NCI-H748 treated with DMSO at 0.1 percent for 48 hours (cell line): ENCODE measurements around the gene ST7.

Experiments used
- DNase-seq: peaks from one replicate; lab custom pipeline; 2025; lab: John Stamatoyannopoulos, UW

ST7 gene

DNA sequence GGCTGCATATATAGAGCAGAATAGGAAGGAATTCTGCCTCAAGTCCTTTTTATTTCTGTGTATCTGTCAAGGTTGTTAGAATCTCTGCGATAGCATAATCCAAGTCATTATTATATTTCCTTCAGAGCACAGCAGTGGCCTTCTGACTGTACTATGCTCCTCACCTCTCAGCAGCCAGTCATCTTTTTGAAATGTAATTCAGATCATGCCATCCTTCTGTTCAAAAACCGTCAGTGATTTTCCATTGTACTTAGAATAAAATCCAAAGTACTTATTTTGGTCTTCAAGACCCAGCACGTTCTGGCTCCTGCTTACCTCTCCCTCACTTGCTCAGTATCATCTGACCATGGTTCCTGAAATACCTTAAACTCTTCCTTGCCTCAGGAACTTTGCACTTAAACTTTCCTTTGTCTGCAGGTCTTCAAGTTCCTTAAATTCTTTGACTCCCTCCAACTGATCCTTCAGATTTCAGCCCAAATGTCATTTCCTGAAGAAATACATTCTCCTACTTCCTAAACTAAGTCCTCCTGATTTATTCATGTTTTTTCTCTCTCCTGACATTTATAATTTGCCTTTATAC lies 112.4 kb downstream of the ST7 start:
- DNase-seq: no peak

DNA sequence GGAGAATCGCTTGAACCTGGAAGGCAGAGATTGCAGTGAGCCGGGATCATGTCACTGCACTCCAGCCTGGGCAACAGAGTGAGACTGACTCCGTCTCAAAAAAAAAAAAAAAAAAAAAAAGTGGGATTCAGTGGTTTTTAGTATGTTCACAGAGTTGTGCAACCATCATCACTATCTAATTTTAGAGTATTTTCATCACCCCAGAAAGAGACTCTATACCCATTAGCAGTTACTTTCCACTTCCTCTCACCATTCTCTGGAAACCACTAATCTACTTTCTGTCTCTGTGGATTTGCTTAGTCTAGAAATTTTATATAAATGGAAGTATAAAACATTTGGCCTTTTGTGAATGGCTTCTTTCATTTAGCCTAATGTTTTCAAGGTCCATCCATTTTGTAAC lies 113.4 kb downstream of the ST7 start:
- DNase-seq: no peak

DNA sequence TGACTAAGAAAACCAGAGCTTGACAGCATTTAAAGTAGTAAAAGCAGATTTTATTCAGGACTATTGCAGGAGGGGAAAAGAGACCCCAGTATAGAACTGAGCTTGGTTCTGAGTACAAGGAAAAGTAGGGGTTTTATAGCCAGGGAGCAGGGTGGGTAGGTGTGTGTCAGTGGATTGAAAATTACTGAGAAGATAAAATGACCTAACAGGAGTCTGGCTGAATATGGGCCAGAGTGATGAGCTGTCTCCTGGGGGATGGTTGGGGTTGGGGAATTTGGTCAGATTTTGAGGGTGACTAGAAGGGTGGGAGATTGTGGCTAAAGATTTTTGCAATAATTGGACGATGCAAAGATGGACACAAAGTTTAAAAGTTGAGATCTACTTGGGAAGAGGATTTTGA lies 114.0 kb downstream of the ST7 start:
- DNase-seq: no peak

DNA sequence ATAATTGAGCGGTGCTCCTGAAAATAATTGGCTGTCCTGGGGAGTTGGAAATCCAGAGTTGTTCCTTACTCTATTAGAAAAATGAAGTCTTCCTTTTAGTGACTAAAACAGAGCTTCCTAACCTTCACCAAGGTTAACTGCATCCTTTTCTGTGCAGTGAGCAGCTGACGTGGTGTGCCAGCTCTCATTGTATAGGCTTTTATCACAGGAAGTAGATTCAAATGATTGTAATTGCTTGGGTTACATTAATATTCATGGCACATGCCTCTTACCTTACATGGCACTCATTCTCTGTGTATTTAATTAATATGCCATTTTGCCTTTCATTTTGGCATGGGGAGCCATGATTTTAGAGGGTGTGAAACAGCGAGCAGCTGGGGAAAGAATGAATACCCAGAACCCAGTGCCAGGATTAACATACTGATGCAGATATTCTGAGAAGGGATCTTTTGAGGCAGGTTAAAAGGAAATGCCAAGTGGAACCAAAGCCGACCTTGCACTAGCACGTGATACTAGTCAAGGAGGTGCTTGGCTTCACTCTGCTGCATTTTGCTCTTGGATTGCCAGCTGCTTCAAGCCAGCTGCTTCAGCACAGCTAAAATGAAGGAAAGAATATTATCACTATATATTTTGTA lies 115.3 kb downstream of the ST7 start:
- no peak for DNase-seq

DNA sequence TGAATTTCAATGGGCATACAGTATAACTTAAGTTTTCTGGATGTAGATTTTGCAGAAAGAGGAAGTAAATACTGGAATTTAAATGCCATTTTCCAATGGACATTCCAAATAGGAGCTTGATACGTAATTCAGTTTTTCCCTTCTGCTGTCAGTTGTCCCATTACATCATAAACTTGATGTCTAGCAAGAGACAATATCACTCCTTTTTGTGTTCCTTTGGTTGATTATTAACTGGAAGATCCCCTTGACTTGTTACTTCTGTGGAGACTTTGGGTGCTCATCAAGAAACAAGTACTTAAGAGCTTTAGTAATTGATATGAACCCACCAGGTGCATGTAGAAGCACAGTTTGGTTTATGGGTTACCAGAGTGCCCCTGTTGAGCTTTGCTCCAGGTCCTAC lies 116.1 kb downstream of the ST7 start:
- no peak for DNase-seq

DNA sequence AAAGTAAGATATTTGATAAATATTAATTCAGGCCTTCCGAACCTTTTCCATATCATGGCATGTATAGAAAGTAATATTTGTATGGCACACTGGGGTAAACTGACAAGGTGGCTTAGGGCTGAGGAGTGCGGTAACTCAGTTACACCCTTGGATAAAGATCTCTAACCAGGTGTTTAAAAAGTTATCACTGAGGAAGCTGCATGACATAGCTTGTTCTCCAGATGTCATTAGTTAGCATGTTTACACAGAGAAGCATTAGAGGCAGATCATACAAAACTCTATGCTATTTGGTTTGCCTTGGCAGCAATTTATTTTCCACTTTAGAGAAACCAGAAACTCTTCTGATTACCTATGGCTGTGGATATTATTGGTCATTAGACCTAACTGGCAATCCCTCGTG lies 118.2 kb downstream of the ST7 start:
- DNase-seq: peak; percentile 23

DNA sequence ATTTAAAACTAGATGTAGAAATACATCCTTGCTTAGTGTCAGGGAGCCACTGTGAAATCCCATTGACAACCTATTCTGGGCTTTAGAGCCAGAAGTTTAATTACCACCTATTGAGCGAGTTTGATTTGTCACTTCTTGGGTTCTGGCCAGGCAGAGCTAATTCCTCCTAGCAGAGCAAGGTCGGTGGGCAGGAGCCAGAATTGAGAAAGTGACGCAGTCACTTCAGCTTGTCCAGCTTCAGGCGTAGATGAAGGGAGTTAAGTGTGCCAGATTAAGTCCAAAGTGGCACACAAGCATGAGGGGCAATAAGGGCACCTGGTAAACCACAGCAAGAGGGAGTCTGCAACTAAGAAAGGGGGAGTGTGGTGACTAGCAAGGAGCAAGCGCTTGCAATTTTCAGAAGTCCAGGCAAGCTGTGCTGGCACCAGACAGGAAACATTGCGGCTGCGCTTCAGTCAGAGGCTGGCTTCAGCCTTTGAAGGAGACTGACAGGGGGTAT lies 119.4 kb downstream of the ST7 start:
- DNase-seq: no peak

DNA sequence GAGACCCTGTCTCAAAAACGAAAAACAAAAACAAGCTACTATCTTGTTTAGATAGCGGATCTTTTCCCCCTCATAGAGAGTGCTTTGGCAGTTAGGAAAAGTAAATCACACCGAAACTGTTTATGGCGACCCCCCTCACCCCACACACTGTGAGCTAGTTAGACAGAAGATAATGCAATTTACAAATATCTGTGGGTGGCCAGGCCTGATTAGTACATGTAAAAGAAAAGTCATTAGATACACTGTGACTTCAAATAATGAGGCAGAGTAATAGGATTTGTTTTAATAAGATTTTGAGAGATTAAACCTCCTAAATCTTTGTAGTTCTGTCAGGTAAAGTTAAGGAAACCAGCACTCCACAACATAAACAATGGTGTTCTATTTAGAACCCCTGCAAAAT lies 121.1 kb downstream of the ST7 start:
- DNase-seq: no peak

DNA sequence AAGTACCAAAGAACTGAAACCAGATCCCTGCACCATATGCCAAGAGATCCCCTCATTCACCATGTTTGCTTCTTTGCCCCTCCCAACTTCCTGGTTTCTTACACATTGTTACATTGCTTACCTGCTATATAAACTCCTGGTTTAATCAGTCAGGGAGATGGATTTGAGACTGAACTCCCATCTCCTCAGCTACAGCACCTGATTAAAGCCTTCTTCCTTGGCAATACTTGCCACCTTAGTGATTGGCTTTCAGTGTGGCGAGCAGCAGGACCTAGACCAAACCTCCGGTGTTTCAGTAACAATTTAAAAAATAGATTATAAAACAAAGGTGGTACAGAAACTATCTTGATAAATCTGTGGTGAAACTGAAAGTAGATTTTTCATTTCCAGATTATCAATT lies 122.6 kb downstream of the ST7 start:
- no peak for DNase-seq

DNA sequence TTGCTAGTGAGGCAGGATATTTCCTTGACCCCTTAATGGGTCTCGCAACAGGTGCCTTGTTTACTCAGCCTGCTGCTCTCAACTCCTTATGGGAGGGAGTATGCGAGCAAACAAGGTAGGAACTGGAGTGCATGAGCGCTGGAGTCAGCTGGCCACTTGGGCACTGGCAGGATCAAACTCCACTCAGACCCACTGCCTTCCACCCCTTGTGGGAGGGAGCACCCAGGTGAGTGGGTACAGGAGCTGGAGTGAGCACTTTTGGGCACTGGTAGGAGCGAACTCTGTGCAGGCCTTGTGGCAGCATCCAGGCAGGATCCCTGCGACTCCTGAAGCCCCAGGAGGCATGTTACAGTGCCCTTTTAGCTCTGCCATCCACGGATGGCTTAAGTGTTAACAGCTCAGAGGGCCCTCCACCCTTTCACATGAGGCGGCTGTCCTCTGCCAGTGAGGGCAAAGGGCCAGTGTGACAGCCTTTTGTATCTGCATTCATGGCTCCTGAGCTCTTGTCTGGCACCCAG lies 123.2 kb downstream of the ST7 start:
- DNase-seq: no peak

DNA sequence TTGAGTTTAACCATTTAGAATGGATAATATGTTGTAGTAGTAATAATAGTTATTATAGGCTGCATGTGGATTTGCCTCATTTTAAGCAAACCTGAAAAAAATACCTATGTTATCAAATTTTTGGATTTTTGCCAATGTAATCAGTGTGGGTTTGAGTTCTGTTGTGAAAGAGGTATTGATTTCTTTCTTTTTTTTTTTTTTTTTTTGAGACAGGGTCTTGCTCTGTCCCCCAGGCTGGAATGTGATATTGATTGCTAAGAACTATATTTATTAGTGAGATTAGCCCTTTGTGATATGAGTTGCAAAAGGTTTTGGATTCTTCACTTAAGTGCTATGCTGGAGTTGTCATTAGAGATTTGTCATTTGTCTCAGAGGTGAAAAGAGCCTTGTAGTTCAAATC lies 124.4 kb downstream of the ST7 start:
- no peak for DNase-seq

DNA sequence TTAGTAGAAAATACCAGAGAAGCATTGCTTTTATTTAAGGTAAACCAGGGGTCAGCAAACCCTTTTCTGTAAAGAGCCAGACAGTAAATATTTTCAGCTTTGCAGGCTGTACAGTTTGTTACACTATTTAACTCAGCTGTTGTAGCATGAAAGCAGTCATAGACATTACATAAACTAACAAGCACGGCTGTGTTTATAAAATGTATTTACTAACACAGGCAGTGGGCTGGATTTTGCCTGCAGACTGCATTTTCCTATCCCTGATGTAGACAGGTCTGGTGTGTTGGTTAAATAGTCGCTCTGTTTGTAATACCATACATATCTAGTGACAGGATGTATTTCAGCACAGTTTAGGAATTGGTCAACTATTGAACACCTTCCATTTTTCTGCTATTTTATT lies 129.3 kb downstream of the ST7 start:
- DNase-seq: no peak

DNA sequence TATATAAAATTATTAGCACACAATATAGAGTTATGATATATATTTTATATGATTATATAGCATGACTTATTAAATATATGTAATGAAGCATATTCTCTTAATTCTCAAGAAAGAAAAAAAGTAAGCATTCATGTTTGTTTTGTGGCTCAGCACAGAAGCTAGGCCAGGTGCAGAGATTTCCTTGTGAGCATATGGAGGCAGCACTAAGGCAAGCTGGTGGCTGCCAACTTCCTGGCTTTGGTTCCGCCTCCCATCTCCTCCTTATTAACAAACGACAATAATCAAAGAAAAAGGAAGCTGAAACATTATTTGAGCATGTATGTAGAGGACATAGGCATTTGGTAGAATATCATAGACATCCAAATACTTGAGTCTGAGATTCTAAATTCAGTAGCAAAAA lies 130.3 kb downstream of the ST7 start:
- no peak for DNase-seq

DNA sequence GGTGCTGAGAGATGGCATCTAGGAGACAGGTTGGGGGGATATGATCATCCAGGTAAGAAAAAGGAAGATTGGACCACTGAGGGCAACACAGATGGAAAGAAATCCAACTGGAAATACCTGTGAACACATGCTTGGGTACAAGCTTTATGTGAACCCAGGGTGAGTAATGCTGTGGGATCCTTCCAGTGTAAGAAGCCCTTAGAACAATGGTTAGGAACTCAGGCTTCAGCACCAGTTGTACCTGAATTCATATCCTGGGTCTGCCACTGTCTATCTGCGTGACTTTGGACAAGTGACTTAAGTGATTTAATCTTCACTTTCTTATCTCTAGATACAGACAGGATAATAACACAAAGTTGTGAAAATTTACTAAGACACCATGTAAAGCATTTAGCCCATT lies 131.0 kb downstream of the ST7 start:
- DNase-seq: no peak

DNA sequence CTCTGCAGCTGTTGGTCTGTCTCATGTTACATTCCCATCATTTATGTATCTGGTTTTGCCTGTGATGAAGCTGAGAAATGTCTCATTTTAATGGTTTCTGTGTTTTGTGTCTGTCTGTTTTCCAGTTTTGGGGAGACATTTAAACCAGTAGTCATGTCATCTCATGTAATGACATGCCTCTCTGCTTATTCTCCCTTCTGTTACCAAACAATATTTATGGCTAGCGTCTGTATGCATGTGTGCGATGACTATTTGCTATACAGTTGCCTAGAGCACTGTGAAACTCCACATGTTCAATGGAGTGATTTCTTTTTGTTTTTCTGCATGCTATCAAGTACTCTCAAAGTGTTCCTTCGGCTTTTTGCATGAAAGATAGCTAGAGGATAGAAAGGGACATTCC lies 132.0 kb downstream of the ST7 start:
- no peak for DNase-seq

DNA sequence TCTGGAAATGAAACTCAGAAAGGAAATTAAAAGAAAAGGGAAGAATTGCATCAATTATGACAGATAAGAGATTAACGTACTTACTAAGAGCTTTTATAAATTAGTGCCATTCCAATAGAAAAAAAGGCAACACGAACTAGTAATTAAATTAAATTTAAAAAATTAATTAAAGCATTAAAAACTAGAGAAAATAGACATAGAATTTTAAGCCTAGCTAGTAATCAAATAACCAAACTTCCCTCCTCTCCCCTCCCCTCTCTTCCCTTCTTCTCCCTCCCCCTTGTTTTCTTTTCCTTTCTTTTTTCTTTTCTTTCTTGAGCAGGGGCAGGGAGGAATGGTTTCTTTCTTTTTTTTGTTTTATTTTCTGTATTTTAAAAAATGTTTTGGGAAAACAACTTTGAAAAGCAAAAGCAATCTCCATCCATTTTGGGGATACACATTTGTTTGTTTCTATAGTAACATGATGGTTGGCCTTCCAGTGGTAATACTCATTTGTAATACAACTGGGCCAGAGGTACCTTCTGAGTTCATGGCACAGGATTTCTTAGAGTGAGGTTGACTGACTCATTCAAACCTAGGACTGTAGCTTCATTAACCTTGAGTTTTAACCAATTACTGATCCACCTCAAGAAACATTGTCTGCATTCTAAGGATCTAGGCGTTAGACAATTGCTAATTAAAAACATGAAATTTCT lies 132.6 kb downstream of the ST7 start:
- DNase-seq: no peak

DNA sequence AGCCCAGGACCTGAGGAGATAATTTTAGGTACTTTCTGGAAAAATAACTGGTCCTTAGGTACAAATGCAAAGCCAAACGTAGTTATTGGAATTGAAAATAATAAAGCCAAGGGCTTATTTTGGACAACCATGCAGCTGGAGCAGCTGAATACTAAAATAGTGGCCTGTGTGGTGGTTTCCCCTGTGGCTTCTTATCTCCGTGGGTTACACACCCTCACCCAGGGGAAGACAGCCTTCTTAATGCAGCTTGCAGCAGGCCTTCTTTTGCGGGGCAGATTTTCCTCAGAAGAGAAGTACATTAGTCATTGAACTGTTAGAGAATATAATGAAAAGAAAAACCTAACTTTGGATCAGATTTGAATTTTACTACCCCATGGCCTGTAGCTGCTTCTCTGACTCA lies 133.5 kb downstream of the ST7 start:
- DNase-seq: no peak

DNA sequence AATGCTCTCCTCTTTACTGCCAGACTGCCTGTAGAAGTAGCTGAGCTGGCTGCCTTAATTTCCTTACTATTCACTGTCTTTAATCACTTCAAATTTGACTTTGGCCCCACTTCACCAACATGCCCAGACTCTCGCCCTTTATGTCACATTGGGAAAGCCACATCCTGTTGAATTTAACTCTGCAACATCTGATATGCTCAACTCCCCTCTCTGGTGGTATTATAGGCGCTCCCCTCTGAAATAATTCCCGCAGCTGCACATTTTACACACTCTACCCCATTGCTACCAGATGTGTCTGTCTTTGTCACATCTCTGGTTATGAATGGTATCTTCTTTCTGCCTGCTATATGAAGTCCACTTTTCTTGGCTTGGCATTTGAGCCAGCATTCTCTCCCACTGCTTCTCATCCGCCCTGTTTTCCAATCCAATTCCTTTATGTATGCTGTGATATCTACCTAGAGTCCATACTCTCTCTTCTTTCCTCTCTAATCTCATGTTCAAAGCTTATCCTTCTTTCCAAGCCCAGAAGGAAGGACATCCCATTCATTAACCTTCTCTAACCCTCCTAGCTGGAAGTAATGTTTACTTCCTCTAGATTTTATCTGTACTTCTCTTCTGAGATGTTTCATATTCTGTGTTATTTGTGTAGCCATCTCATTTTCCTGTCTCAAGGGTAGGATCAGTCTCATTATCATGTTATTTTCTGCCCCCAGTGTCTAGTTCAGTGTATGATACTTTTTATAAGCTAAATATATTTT lies 134.5 kb downstream of the ST7 start:
- no peak for DNase-seq

DNA sequence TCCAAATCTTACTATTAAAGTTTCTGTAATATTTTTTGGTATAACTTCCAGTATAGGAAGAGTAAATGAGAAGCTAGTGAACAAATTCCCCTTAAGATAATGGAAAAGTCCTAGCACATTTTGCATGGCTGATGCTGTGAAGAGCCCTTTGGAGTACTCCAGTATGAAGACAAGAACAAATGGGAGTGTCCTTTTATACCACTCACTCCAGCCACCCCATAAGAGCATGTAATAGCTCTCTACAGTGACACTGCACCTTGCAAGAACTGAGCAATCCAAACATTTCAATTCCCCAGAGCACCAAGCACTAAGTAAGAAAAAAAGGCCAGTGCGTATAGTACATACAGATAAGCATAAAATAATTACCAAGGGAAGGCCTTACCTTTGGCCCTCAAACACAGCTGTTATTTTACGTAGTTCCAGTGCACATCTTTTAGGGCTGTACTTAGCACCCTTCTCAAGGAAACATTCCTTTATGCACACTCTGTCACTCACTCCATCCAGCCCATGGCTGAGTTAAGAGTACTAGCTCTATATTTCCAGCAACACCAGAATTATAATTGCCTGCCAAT lies 135.4 kb downstream of the ST7 start:
- no peak for DNase-seq

DNA sequence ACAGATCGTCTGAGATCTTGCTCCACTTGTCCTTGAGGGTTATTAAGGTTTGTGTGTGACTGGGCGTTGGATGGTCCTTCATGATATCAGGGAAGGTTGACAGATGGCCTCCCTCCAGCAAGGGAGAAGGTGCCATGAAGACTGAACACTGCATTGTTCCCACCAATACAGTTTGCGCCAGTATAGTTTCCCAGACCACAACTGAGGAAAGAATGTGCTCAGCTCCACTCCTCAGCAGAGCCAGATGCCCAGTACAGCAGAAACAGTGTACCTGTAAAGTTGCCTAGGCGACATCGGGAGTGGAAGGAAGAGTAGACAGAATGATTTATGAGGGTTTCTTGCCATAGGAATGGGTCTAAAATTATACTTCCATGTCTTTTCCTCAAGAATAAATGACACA lies 137.5 kb downstream of the ST7 start:
- DNase-seq: no peak

DNA sequence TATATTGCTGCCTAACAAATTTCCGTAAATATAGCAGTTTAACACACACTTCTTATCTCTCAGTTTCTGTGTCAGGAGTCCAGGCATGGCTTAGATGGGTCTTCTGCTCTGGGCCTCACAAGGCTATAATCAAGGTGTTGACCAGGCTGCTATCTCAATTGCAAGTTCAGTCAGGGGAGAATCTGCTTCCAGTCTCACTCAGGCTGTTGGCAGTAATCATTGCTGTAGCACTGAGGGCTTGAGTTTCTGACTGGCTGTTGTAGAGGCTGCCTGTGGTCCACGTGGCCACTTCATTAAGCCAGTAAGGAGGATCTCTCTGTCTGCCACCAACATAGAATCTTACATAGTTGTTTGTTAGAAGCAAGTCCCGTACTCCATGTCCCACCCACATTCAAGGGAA lies 138.4 kb downstream of the ST7 start:
- no peak for DNase-seq

DNA sequence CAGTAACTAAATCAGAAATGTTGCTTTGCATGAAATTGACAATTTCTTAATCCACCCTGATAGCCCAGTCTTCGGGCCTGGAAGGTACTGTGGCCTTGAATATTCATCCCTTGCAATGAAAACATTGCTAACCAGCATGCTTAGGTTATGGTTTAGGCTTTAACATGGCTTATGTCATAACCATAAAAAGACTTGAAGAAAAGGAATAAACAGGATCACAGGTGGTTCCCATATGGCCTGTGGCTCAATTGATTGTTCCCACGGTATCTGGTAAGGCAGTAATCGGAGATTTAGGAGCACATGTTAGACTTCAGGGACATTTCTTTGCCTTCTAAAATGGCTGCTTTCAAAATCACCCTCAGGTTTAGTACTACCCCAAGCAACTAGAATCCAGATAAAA lies 139.5 kb downstream of the ST7 start:
- no peak for DNase-seq
